Neuronal stem cell (in vitro differentiated cells): ENCODE data around the gene AAR2.
A peak's percentile ranks its signal among the peaks of the same experiment; 100 is the strongest.

Experiments
- DNase-seq: peaks from one replicate; pipeline ENCODE4 v3.0.0-alpha.2; 2013; ENCODE audit warnings: low spot score
- H2AFZ ChIP-seq: one replicate; pipeline ENCODE4 v1.6.1; 2013; ENCODE audit warnings: mild to moderate bottlenecking, low read length, inconsistent platforms
- H2AK5ac ChIP-seq: 2 replicates; pipeline ENCODE4 v1.6.1; 2013; ENCODE audit warnings: low read depth, mild to moderate bottlenecking, inconsistent platforms, low read length, moderate library complexity, mixed read lengths
- H2BK120ac ChIP-seq: 2 replicates; pipeline ENCODE4 v1.6.1; 2013; ENCODE audit warnings: low read depth, mild to moderate bottlenecking, inconsistent platforms, low read length, moderate library complexity, mixed read lengths
- H2BK12ac ChIP-seq: one replicate; pipeline ENCODE4 v1.6.1; 2013; ENCODE audit warnings: low read length, inconsistent platforms
- H2BK15ac ChIP-seq: 2 replicates; pipeline ENCODE4 v1.6.1; 2013; ENCODE audit warnings: mild to moderate bottlenecking, low read length, inconsistent platforms, mixed read lengths
- H2BK5ac ChIP-seq: one replicate; pipeline ENCODE4 v1.6.1; 2013; ENCODE audit warnings: inconsistent platforms, mild to moderate bottlenecking, low read length, moderate library complexity
- H3K14ac ChIP-seq: one replicate; pipeline ENCODE4 v1.6.1; 2013; ENCODE audit warnings: low read length, inconsistent platforms
- H3K18ac ChIP-seq: 2 replicates; pipeline ENCODE4 v1.6.1; 2013; ENCODE audit warnings: low read length, inconsistent platforms
- H3K23ac ChIP-seq: 2 replicates; pipeline ENCODE4 v1.6.1; 2013; ENCODE audit warnings: low read depth, mild to moderate bottlenecking, mixed read lengths, low read length, inconsistent platforms; ENCODE audit not compliant: poor library complexity
- H3K27ac ChIP-seq: replicated peaks from 3 replicates; pipeline ENCODE4 v1.5.1; 2013; ENCODE audit warnings: low read length, inconsistent platforms
- H3K27me3 ChIP-seq, 3 experiments: 2 replicates each; pipeline ENCODE4 v1.6.1; 2013; ENCODE audit warnings: low read length in 3 of 3, mild to moderate bottlenecking in 2 of 3, inconsistent platforms in 1 of 3, low read depth in 1 of 3, mixed read lengths in 1 of 3, moderate library complexity in 1 of 3; ENCODE audit not compliant: control insufficient read depth in 3 of 3, insufficient read depth in 3 of 3
- H3K36me3 ChIP-seq, 2 donors: replicated peaks in 1 of 2; 2 replicates each; pipeline ENCODE4 v1.6.1; 2013; ENCODE audit warnings: low read length in 2 of 2; ENCODE audit not compliant: control insufficient read depth in 2 of 2, insufficient read depth in 2 of 2
- H3K4ac ChIP-seq: 2 replicates; pipeline ENCODE4 v1.6.1; 2013; ENCODE audit warnings: inconsistent platforms, mild to moderate bottlenecking, low read length, moderate library complexity
- H3K4me1 ChIP-seq, 2 donors: 1 replicate in 1 of 2; 2 replicates in 1 of 2; pipeline ENCODE4 v1.6.1; 2013; ENCODE audit warnings: low read length in 2 of 2, low read depth in 1 of 2; ENCODE audit not compliant: control insufficient read depth in 2 of 2, insufficient read depth in 1 of 2
- H3K4me2 ChIP-seq: one replicate; pipeline ENCODE4 v1.6.1; 2013; ENCODE audit warnings: mild to moderate bottlenecking, low read length, inconsistent platforms; ENCODE audit not compliant: insufficient read depth, poor library complexity, severe bottlenecking
- H3K4me3 ChIP-seq, 2 donors: 2 replicates each; pipeline ENCODE4 v1.5.1; 2013; ENCODE audit warnings: low read length in 2 of 2, mild to moderate bottlenecking in 2 of 2, inconsistent platforms in 1 of 2, moderate library complexity in 1 of 2
- H3K79me1 ChIP-seq: one replicate; pipeline ENCODE4 v1.6.1; 2013; ENCODE audit warnings: low read depth, mild to moderate bottlenecking, inconsistent platforms, low read length, moderate library complexity
- H3K9ac ChIP-seq: one replicate; pipeline ENCODE4 v1.6.1; 2013; ENCODE audit warnings: mild to moderate bottlenecking, low read depth, low read length, inconsistent platforms; ENCODE audit not compliant: poor library complexity
- H3K9me3 ChIP-seq, 2 donors: replicated peaks in 1 of 2; 2 replicates each; pipeline versions ENCODE3 to v1.6.1; 2013; ENCODE audit warnings: low read length in 2 of 2, mild to moderate bottlenecking in 2 of 2, inconsistent platforms in 1 of 2, low read depth in 1 of 2, mixed read lengths in 1 of 2, moderate library complexity in 1 of 2; ENCODE audit not compliant: control insufficient read depth in 2 of 2, insufficient read depth in 1 of 2
- H4K8ac ChIP-seq: one replicate; pipeline ENCODE4 v1.6.1; 2013; ENCODE audit warnings: low read depth, mild to moderate bottlenecking, inconsistent platforms, low read length, moderate library complexity
- H4K91ac ChIP-seq: one replicate; pipeline ENCODE4 v1.6.1; 2013; ENCODE audit warnings: low read length, low read depth, mild to moderate bottlenecking, inconsistent platforms; ENCODE audit not compliant: poor library complexity
- WGBS, 2 donors: extraction: QIAGEN DNeasy Blood & Tissue Kit; methylation state at CpG; one replicate each; pipeline ENCODE4 v1.1.7; 2013; ENCODE audit warnings: missing lambda C conversion rate in 2 of 2, mixed read lengths in 1 of 2; ENCODE audit not compliant: insufficient read length in 2 of 2, insufficient replicate concordance in 1 of 2; ENCODE audit errors: extremely low coverage in 2 of 2; 5-methylcytosine and 5-hydroxymethylcytosine counted together

The AAR2 gene

DNA sequence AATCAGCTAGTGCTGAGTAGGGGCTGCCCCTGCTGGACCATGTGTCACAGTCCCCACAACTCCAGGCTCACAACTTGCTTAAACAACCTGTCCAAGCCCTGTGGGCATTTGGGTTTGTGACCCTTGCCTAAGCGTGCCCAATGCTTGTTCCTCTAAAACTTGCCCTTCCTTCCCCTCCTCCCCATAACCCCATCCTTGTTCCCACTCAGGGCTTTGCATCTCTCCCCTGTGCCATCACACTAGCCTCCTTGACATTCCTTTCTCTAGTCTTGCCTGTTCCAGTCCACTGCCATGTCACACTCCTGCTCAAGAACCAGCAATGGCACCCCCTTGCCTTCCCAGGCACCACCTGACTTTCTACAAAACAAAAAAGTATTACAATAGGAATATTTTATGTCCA, 67.6 kb downstream of the AAR2 start:
- Histone ChIP-seq H4K8ac (no peak overlapping the region), H3K36me3 (no peaks in the 10 kb centered on the region), H2AK5ac (no peak overlapping the region), H3K4me1 (peaks cover 4 to 11% of the 10 kb centered on the region in 2 donors), H3K18ac (no peak overlapping the region), H2BK5ac (no peak overlapping the region), H3K4ac (no peak overlapping the region), H2BK120ac (no peak overlapping the region), H3K9ac (no peak overlapping the region), H3K27me3 (peaks cover 7 to 94% (median 33%) of the 10 kb centered on the region in 3 experiments), H3K4me3 (no peak overlapping the region), H4K91ac (no peak overlapping the region), H3K79me1 (no peaks in the 10 kb centered on the region), H2BK15ac (no peak overlapping the region), H2AFZ (no peak overlapping the region), H3K27ac (no peak overlapping the region), H3K23ac (no peak overlapping the region), H3K14ac (no peak overlapping the region), H2BK12ac (no peak overlapping the region), H3K4me2 (no peak overlapping the region), H3K9me3 (no peaks in the 10 kb centered on the region)
- DNase-seq, result no peak
- no CpG with 5 or more reads among the region's 1 CpG for WGBS, 2 donors

DNA sequence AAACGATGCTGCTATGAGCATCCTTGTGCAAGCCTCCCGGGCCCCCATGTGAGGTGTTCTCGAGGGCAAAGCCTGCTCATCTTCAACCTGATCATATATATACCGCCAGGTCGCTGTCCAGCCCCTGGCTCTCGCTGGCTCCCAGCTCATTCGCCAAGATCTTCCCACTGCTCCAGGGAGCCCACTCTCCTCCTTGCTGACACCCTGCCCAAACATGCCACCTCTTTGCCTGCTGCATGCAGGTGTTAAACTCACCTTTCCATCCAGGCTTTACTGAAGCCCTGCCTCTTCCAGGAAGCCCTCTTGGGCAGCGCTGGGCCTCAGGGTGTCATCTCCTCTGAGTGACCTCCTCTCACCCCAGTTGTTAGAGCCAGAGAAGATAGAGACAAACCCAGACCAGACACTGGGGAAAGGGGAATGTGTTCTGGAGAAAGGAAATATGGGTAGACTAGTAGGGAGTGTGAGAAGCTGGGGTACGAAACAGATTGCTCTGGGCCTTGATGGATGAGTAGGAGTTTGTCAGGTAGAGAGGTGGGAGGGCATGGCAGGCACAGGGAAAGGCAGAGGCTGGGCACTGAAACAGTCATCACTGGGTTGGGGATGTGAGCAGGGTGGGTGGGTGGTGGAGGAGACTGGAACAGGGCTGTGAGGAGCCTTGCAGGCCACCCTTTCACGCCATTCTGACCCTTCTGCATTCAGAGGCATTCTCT, 68.7 kb downstream of the AAR2 start:
- H2BK12ac ChIP-seq, result no peak overlapping the region
- H2AFZ ChIP-seq, result no peak overlapping the region
- no peak overlapping the region for H4K8ac ChIP-seq
- H3K27me3 ChIP-seq, result peaks cover 7 to 96% (median 34%) of the 10 kb centered on the region in 3 experiments
- H3K9ac ChIP-seq, result no peak overlapping the region
- no peak overlapping the region for H3K4ac ChIP-seq
- H3K27ac ChIP-seq, result no peak overlapping the region
- H3K4me2 ChIP-seq, result no peak overlapping the region
- H3K9me3 ChIP-seq, result no peaks in the 10 kb centered on the region
- H3K4me1 ChIP-seq, result peaks cover 4 to 11% of the 10 kb centered on the region in 2 donors
- no peak for DNase-seq
- no peak overlapping the region for H2BK120ac ChIP-seq
- no peak overlapping the region for H3K14ac ChIP-seq
- H2BK5ac ChIP-seq, result no peak overlapping the region
- no peak overlapping the region for H3K23ac ChIP-seq
- H3K79me1 ChIP-seq, result no peaks in the 10 kb centered on the region
- H3K18ac ChIP-seq, result no peak overlapping the region
- WGBS, 2 donors, result no CpG with 5 or more reads among the region's 10 CpGs
- no peaks in the 10 kb centered on the region for H3K36me3 ChIP-seq
- H3K4me3 ChIP-seq, result peak overlapping the region in 1 of 2 donors; percentile 23
- no peak overlapping the region for H2AK5ac ChIP-seq
- no peak overlapping the region for H4K91ac ChIP-seq
- H2BK15ac ChIP-seq, result no peak overlapping the region

DNA sequence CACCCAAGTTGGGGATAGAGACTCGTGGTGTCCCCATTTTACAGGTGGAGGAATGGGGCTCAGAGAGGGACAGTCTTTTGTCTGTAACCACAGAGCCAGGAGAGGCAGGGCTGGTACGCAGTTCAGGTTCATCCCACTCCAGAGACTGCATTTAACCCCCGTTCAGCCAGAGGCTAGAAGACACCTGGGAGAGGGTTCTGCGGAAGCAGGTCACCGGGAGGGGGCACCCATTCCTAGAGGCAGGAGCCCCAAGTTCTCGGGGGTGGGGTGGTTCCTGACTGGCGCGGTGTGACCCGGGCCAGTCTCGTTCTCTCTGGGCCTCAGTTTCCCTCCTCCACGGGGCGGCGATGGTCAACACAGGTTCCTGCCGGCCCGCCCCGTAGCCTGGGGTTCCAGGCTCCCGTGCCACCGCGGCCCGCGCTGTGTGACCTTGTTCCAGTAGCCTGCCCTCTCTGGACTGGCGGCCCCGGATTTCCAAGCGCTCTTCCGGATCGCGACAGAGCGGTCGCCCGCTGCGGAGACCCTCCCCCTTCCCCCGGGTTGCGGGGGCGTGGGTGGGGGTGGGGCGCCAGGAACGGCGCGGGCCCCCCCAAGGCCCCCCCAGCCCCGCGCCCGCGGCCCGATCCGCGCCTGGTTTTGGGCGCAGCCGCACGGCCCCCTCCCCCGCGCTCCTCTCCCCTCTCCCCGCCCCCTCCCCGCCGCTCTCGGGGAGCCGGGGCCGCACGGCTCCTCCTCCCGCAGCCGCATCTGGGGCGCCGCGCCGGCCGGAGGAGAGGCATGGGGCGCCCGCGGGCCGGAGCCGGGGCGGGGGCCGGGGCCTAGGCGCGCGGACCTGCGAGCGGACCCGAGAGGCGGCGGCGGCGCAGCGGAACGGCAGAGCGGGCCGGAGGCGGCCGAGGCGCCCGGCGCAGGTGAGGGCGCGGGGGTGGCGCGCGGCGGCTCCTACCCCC, 69.6 kb downstream of the AAR2 start, which contains the start of gene DLGAP4:
TSS of gene DLGAP4 (plus strand) at position 738 of the 950 bp plus-strand sequence. CDS start 125,379 bp downstream, outside the sequence.
- H2BK15ac ChIP-seq, result no peak within 1 kb of the TSS
- no peak within 1 kb of the TSS for H4K8ac ChIP-seq
- WGBS, 2 donors, result no CpG with 5 or more reads among the region's 96 CpGs
- no peak within 1 kb of the TSS for H3K4ac ChIP-seq
- H3K23ac ChIP-seq, result peak within 1 kb of the TSS; percentile 86
- peak within 1 kb of the TSS; percentile 40 to 89 for H3K4me3 ChIP-seq
- H3K36me3 ChIP-seq, result no peaks in the 10 kb centered on the region
- peaks cover 4 to 11% of the 10 kb centered on the region in 2 donors for H3K4me1 ChIP-seq
- peaks cover 7 to 96% (median 34%) of the 10 kb centered on the region in 3 experiments for H3K27me3 ChIP-seq
- peak within 1 kb of the TSS; percentile 64 for H2AK5ac ChIP-seq
- H2AFZ ChIP-seq, result peak within 1 kb of the TSS; percentile 90
- no peak within 1 kb of the TSS for H2BK12ac ChIP-seq
- peak within 1 kb of the TSS; percentile 50 for H2BK5ac ChIP-seq
- DNase-seq, result peak; percentile 33
- peak within 1 kb of the TSS; percentile 84 for H3K14ac ChIP-seq
- H3K9ac ChIP-seq, result peak within 1 kb of the TSS; percentile 65
- peak within 1 kb of the TSS; percentile 73 for H3K18ac ChIP-seq
- H4K91ac ChIP-seq, result no peak within 1 kb of the TSS
- H3K9me3 ChIP-seq, result no peaks in the 10 kb centered on the region
- H3K79me1 ChIP-seq, result no peaks in the 10 kb centered on the region
- peak within 1 kb of the TSS; percentile 9 for H2BK120ac ChIP-seq
- peak within 1 kb of the TSS; percentile 97 for H3K4me2 ChIP-seq
- no peak within 1 kb of the TSS for H3K27ac ChIP-seq
